Stimulated activated naive B cell treated with anti-CD40 and anti-IgM and Interleukin-4, amounts not matched to agents 10 μg/mL and 1 μg/mL and 100 μg/mL, for 72 hours (primary cell): ENCODE results near the gene AOAH.
"Not testable (repeated sequence)": the region's sequence is repeated elsewhere in the genome, so short reads cannot be mapped to it uniquely, and the experiment has no call there.

Experiments
- ATAC-seq, 2 donors: fragments of 150-1000 bp; cut with Tn5 transposase; replicated peaks; 2 replicates each; pipeline ENCODE4 v1.10.0; 2021; ENCODE audit warnings: moderate library complexity in 1 of 2
- DNase-seq: peaks from one replicate; pipeline ENCODE4 v3.0.0; 2021
- H3K27ac Mint-ChIP-seq: one replicate; pipeline ENCODE4 v1.8.0; 2022; ENCODE audit warnings: mild to moderate bottlenecking, mixed read lengths
- H3K27me3 Mint-ChIP-seq, 2 donors: one replicate each; pipeline ENCODE4 v1.8.0; 2022; ENCODE audit warnings: mixed read lengths in 2 of 2
- H3K36me3 Mint-ChIP-seq, 2 donors: one replicate each; pipeline ENCODE4 v1.8.0; 2022; ENCODE audit warnings: mixed read lengths in 2 of 2, mild to moderate bottlenecking in 1 of 2
- H3K4me1 Mint-ChIP-seq, 2 donors: one replicate each; pipeline ENCODE4 v1.8.0; 2022; ENCODE audit warnings: mixed read lengths in 2 of 2, mild to moderate bottlenecking in 1 of 2
- H3K4me3 Mint-ChIP-seq, 2 donors: one replicate each; pipeline ENCODE4 v1.8.0; 2022; ENCODE audit warnings: mild to moderate bottlenecking in 2 of 2, mixed read lengths in 2 of 2, moderate library complexity in 1 of 2
- H3K9me3 Mint-ChIP-seq, 2 donors: one replicate each; pipeline ENCODE4 v1.8.0; 2022; ENCODE audit warnings: mixed read lengths in 2 of 2, mild to moderate bottlenecking in 1 of 2

Gene AOAH

GRCh38 chr7:36497176-36497575 lies 227.1 kb downstream of the AOAH start:
- DNase-seq, H3K9me3 Mint-ChIP-seq, ATAC-seq, H3K27me3 Mint-ChIP-seq, H3K36me3 Mint-ChIP-seq, H3K27ac Mint-ChIP-seq, H3K4me1 Mint-ChIP-seq, H3K4me3 Mint-ChIP-seq: not testable (repeated sequence)

GRCh38 chr7:36496576-36496975 lies 227.7 kb downstream of the AOAH start:
- no peak overlapping the region for H3K4me3 Mint-ChIP-seq
- H3K27ac Mint-ChIP-seq: no peak overlapping the region
- H3K36me3 Mint-ChIP-seq: no peaks in the 10 kb centered on the region
- no peak for DNase-seq
- H3K4me1 Mint-ChIP-seq: peaks cover 0 to 4% of the 10 kb centered on the region in 2 donors
- peaks cover 4 to 6% of the 10 kb centered on the region in 2 donors for H3K27me3 Mint-ChIP-seq
- no peaks in the 10 kb centered on the region for H3K9me3 Mint-ChIP-seq
- no peak for ATAC-seq

GRCh38 chr7:36491317-36491716 lies 233.0 kb downstream of the AOAH start:
- ATAC-seq (no peak), DNase-seq (no peak)
- H3K27ac Mint-ChIP-seq: no peak overlapping the region
- no peaks in the 10 kb centered on the region for H3K9me3 Mint-ChIP-seq
- H3K27me3 Mint-ChIP-seq: peaks cover 6 to 14% of the 10 kb centered on the region in 2 donors
- no peak overlapping the region for H3K4me3 Mint-ChIP-seq
- no peaks in the 10 kb centered on the region for H3K36me3 Mint-ChIP-seq
- H3K4me1 Mint-ChIP-seq: no peaks in the 10 kb centered on the region

GRCh38 chr7:36490419-36490830 lies 233.9 kb downstream of the AOAH start:
- no peaks in the 10 kb centered on the region for H3K9me3 Mint-ChIP-seq

GRCh38 chr7:36488672-36489071 lies 235.6 kb downstream of the AOAH start:
- not testable (repeated sequence) for H3K4me1 Mint-ChIP-seq, H3K4me3 Mint-ChIP-seq, H3K36me3 Mint-ChIP-seq, ATAC-seq, H3K9me3 Mint-ChIP-seq, DNase-seq, H3K27ac Mint-ChIP-seq
- H3K27me3 Mint-ChIP-seq: peaks cover 0 to 12% of the 10 kb centered on the region in 2 donors

More at GRCh38 chr7:36490419-36490830, 233.9 kb downstream of the AOAH start:
- Mint-ChIP-seq H3K27me3 (peaks cover 6 to 16% of the 10 kb centered on the region in 2 donors), H3K36me3 (no peaks in the 10 kb centered on the region), H3K4me3 (no peak overlapping the region), H3K27ac (no peak overlapping the region), H3K4me1 (no peaks in the 10 kb centered on the region)
- DNase-seq: no peak
- ATAC-seq: no peak

GRCh38 chr7:36487756-36488336 lies 236.4 kb downstream of the AOAH start:
- H3K4me3 Mint-ChIP-seq: no peak overlapping the region
- DNase-seq: peak; percentile 8
- peak; percentile 51 to 52 for ATAC-seq
- peaks cover 0 to 11% of the 10 kb centered on the region in 2 donors for H3K27me3 Mint-ChIP-seq
- H3K9me3 Mint-ChIP-seq: no peaks in the 10 kb centered on the region
- H3K27ac Mint-ChIP-seq: no peak overlapping the region
- no peaks in the 10 kb centered on the region for H3K36me3 Mint-ChIP-seq
- H3K4me1 Mint-ChIP-seq: no peaks in the 10 kb centered on the region

GRCh38 chr7:36486336-36486735 lies 238.0 kb downstream of the AOAH start:
- Mint-ChIP-seq H3K27ac (no peak overlapping the region), H3K27me3 (peaks cover 0 to 18% of the 10 kb centered on the region in 2 donors), H3K36me3 (no peaks in the 10 kb centered on the region), H3K4me1 (no peaks in the 10 kb centered on the region), H3K4me3 (no peak overlapping the region), H3K9me3 (no peaks in the 10 kb centered on the region)
- DNase-seq: no peak
- ATAC-seq: no peak

- Mint-ChIP-seq H3K36me3 (peaks cover 0 to 6% of the 10 kb centered on the region in 2 donors), H3K27ac (no peak overlapping the region), H3K9me3 (peaks cover 6 to 7% of the 10 kb centered on the region in 2 donors), H3K4me1 (no peaks in the 10 kb centered on the region), H3K4me3 (no peak overlapping the region), H3K27me3 (peaks cover 0 to 17% of the 10 kb centered on the region in 2 donors)
- DNase-seq: no peak
- ATAC-seq: no peak
These were observed 240.0 kb downstream of the AOAH start for GRCh38 chr7:36484265-36484664.

GRCh38 chr7:36483853-36484252 lies 240.4 kb downstream of the AOAH start:
- H3K27ac Mint-ChIP-seq, H3K4me1 Mint-ChIP-seq: not testable (repeated sequence)

GRCh38 chr7:36478745-36479144 lies 245.5 kb downstream of the AOAH start:
- Mint-ChIP-seq H3K4me1 (peaks cover 7 to 10% of the 10 kb centered on the region in 2 donors), H3K27ac (no peak overlapping the region), H3K36me3 (peaks cover 0 to 8% of the 10 kb centered on the region in 2 donors), H3K27me3 (peaks cover 0 to 6% of the 10 kb centered on the region in 2 donors), H3K4me3 (no peak overlapping the region), H3K9me3 (peaks cover 11 to 13% of the 10 kb centered on the region in 2 donors)
- no peak for DNase-seq
- ATAC-seq: no peak

More at GRCh38 chr7:36483853-36484252, 240.4 kb downstream of the AOAH start:
- not testable (repeated sequence) for ATAC-seq, H3K4me3 Mint-ChIP-seq, H3K36me3 Mint-ChIP-seq, DNase-seq
- Mint-ChIP-seq H3K27me3 (peaks cover 0 to 12% of the 10 kb centered on the region in 2 donors), H3K9me3 (peaks cover 10 to 11% of the 10 kb centered on the region in 2 donors)

- peak in 1 of 2 donors; percentile 60 for ATAC-seq
These were observed 248.9 kb downstream of the AOAH start for GRCh38 chr7:36475381-36475780.

GRCh38 chr7:36475011-36475342 lies 249.3 kb downstream of the AOAH start:
- peaks cover 0 to 7% of the 10 kb centered on the region in 2 donors for H3K36me3 Mint-ChIP-seq
- peaks cover 7 to 14% of the 10 kb centered on the region in 2 donors for H3K4me1 Mint-ChIP-seq
- H3K27ac Mint-ChIP-seq: no peak overlapping the region
- no peak for DNase-seq
- no peak overlapping the region for H3K4me3 Mint-ChIP-seq
- no peak for ATAC-seq
- no peaks in the 10 kb centered on the region for H3K27me3 Mint-ChIP-seq
- H3K9me3 Mint-ChIP-seq: peaks cover 10 to 13% of the 10 kb centered on the region in 2 donors

More at GRCh38 chr7:36475381-36475780, 248.9 kb downstream of the AOAH start:
- no peak overlapping the region for H3K4me3 Mint-ChIP-seq
- peaks cover 11 to 13% of the 10 kb centered on the region in 2 donors for H3K9me3 Mint-ChIP-seq
- peaks cover 0 to 8% of the 10 kb centered on the region in 2 donors for H3K36me3 Mint-ChIP-seq
- peaks cover 7 to 14% of the 10 kb centered on the region in 2 donors for H3K4me1 Mint-ChIP-seq
- H3K27me3 Mint-ChIP-seq: no peaks in the 10 kb centered on the region
- no peak for DNase-seq
- no peak overlapping the region for H3K27ac Mint-ChIP-seq

- H3K27ac Mint-ChIP-seq: no peak overlapping the region
- H3K4me3 Mint-ChIP-seq: no peak overlapping the region
- H3K27me3 Mint-ChIP-seq: no peaks in the 10 kb centered on the region
- peaks cover 5 to 8% of the 10 kb centered on the region in 2 donors for H3K9me3 Mint-ChIP-seq
- ATAC-seq (peak; percentile 23 to 52), DNase-seq (no peak)
- peaks cover 7 to 14% of the 10 kb centered on the region in 2 donors for H3K4me1 Mint-ChIP-seq
- peaks cover 0 to 2% of the 10 kb centered on the region in 2 donors for H3K36me3 Mint-ChIP-seq
These were observed 249.8 kb downstream of the AOAH start for GRCh38 chr7:36474283-36475010.

GRCh38 chr7:36473454-36474282 lies 250.6 kb downstream of the AOAH start:
- Mint-ChIP-seq H3K9me3 (peaks cover 0 to 3% of the 10 kb centered on the region in 2 donors), H3K27me3 (no peaks in the 10 kb centered on the region), H3K4me3 (no peak overlapping the region), H3K36me3 (peaks cover 0 to 2% of the 10 kb centered on the region in 2 donors), H3K4me1 (peaks cover 7 to 14% of the 10 kb centered on the region in 2 donors), H3K27ac (no peak overlapping the region)
- DNase-seq (no peak), ATAC-seq (peak in 1 of 2 donors; percentile 56)
